ENCODE data around the gene FBXO34.

The FBXO34 gene

GRCh38 chr14:55383541-55384140 is 112.4 kb downstream of the FBXO34 start:
- DNase-seq (ENCODE audit: low read depth), result no peak

- DNase-seq (ENCODE audit: low read depth), result no peak
These were observed 113.3 kb downstream of the FBXO34 start for GRCh38 chr14:55384536-55384935.

- DNase-seq (ENCODE audit: low read depth), result no peak
These were observed 115.0 kb downstream of the FBXO34 start for GRCh38 chr14:55386037-55386808.

GRCh38 chr14:55387121-55387520 is 115.9 kb downstream of the FBXO34 start:
- DNase-seq (ENCODE audit: low read depth), result no peak

- DNase-seq (ENCODE audit: low read depth), result no peak
These were observed 116.9 kb downstream of the FBXO34 start for GRCh38 chr14:55388160-55388559.

- DNase-seq (ENCODE audit: low read depth), result no peak
These were observed 118.1 kb downstream of the FBXO34 start for GRCh38 chr14:55389330-55389729.

GRCh38 chr14:55398679-55399078 is 127.5 kb downstream of the FBXO34 start:
- no peak for DNase-seq (ENCODE audit: low read depth)

GRCh38 chr14:55399183-55399582 is 128.0 kb downstream of the FBXO34 start:
- DNase-seq (ENCODE audit: low read depth), result no peak

- no peak for DNase-seq (ENCODE audit: low read depth)
These were observed 128.6 kb downstream of the FBXO34 start for GRCh38 chr14:55399852-55400251.

GRCh38 chr14:55401751-55402150 is 130.5 kb downstream of the FBXO34 start:
- DNase-seq (ENCODE audit: low read depth), result no peak
